Pancreas (tissue), 10 donors: ENCODE results near the gene CHD2. TPM values are rescaled to one million over a fixed set of nuclear protein-coding genes. Genes with fewer than 3 reads are reported as not detected.

ENCODE experiments used
- ATAC-seq, 4 donors: fragments of 200-7000 bp; cut with Tn5 transposase; one replicate each; pipeline versions ENCODE4 v1.8.0 to v1.9.1; 2020; ENCODE audit warnings: mild to moderate bottlenecking in 4 of 4, moderate library complexity in 4 of 4
- DNase-seq, 6 donors: peaks; one replicate each; pipeline ENCODE4 v3.0.0-alpha.2; 2020
- FAIRE-seq: peaks from 2 replicates; lab custom pipeline; 2012; peaks lifted over from hg19 to GRCh38; lab: Jason Lieb, UNC
- H3K27ac ChIP-seq, 4 donors: fragments of 200-600 bp; sonication (generic); 1 replicate in 3 of 4; 2 replicates in 1 of 4; pipeline versions ENCODE4 v1.5.0 to v1.8.0; 2020
- H3K27me3 ChIP-seq, 4 donors: fragments of 200-600 bp; one replicate each; pipeline ENCODE4 v1.8.0; 2021
- H3K36me3 ChIP-seq, 3 donors: fragments of 200-600 bp; sonication (generic) in 1 of 3; one replicate each; pipeline versions ENCODE4 v1.5.0 to v1.8.0; 2020 to 2021
- H3K4me1 ChIP-seq, 3 donors: fragments of 200-600 bp; one replicate each; pipeline ENCODE4 v1.8.0; 2021
- H3K4me3 ChIP-seq, 4 donors: fragments of 200-600 bp; sonication (generic) in 2 of 4; one replicate each; pipeline versions ENCODE4 v1.5.0 to v1.8.0; 2020 to 2021
- H3K9me3 ChIP-seq, 4 donors: fragments of 200-600 bp; one replicate each; pipeline ENCODE4 v1.8.0; 2021
- CTCF ChIP-seq, 4 donors: fragments of 200-600 bp; sonication (generic) in 3 of 4; IDR thresholded peaks; one replicate each; pipeline versions ENCODE4 v1.5.0 to v1.8.0; 2021; ENCODE audit warnings: antibody characterized with exemption in 4 of 4
- WGBS, 2 donors: extraction: QIAGEN DNeasy Blood & Tissue Kit; methylation state at CpG; one replicate each; pipeline ENCODE4 v1.1.7; 2013; 5-methylcytosine and 5-hydroxymethylcytosine counted together
- intact Hi-C, 3 donors: fragments of 100-400 bp; cut with DNase I; formaldehyde crosslinking; loops; one replicate each; pipeline versions ENCODE4 v1.11.1 to v1.14.2; 2022
- polyA plus RNA-seq, 2 donors: library from polyadenylated mRNA; stranded (reverse); fragments of 200-250 nt; gene quantifications; one replicate each; pipeline ENCODE4 v1.2.3, GENCODE V29; 2013
- total RNA-seq, 6 donors: library from RNA; stranded (reverse); fragmentation: NEBNext Ultra II Directional in 4 of 6; extraction: Animal tissue kit (Norgen Biotek cat#: 25700) in 4 of 6; gene quantifications; one replicate each; pipeline versions ENCODE4 v1.2.1 to v1.2.4, GENCODE V29; 2021 to 2023
- donor health status: healthy with polysubstance abuse.
- donor health status: DM: no; HTN: no; CAD: no; lungs with moderate emphysema.
- donor health status: DM: no; HTN: no; CAD: no.
- donor health status: control.
- donor health status: control.
- donor health status: Bipolar disorder and iron deficiency.
- donor health status: DM: yes; HTN: yes; CAD: no.
- donor health status: DM: no; HTN: no; CAD: no.
- donor health status: DM: no; HTN: no; CAD: no.
- donor health status: DM: yes; HTN: yes; CAD: no.

Gene CHD2
- total and polyA plus RNA-seq, 8 donors = 27.7 to 86.3 (median 44.0) TPM

GRCh38 chr15:93001881-93002280, 101.8 kb downstream of the CHD2 start:
- DNase-seq = no peak
- Histone ChIP-seq H3K4me3 (no peak overlapping the region), H3K27ac (no peak overlapping the region), H3K9me3 (no peaks in the 10 kb centered on the region), H3K4me1 (no peaks in the 10 kb centered on the region), H3K27me3 (no peaks in the 10 kb centered on the region), H3K36me3 (peaks cover 15 to 85% (median 55%) of the 10 kb centered on the region in 3 donors)
- TF ChIP-seq CTCF (IDR thresholded peaks at IDR 0.05) = no peak
- FAIRE-seq = no peak
- no peak for ATAC-seq
- intact Hi-C loops = loop anchor here in 2 of 3 donors (10.0 kb wide), 1 partner anchor 47 kb away; no protein-coding TSS in a partner anchor
- WGBS, 2 donors = 95 to 98% methylated on average over 2 of the region's 2 CpGs

DNA sequence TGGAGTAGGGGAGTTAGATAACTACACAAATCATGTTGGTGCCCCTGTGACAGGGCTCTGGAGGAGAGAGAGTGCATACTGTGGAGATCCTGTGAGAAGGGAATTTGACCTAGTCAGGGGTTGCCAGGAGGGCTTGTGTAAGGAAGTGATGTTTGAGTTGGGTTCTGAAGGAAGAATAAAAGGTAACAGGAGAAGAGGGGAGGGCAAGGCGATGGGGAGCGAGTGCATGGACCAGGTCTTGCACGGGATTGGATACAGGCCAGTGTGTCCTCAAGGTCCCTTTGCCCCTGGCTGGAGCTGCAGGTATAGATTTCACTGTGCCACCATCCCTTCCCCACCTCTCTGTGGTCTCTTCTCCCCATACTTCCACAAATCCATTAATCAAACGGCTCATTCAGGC, 105.0 kb downstream of the CHD2 start:
- ATAC-seq = no peak
- no peak for TF ChIP-seq CTCF (IDR thresholded peaks at IDR 0.05)
- H3K4me1 ChIP-seq = no peaks in the 10 kb centered on the region
- no peaks in the 10 kb centered on the region for H3K27me3 ChIP-seq
- FAIRE-seq = no peak
- 67 to 74% methylated on average over 4 of the region's 4 CpGs for WGBS, 2 donors
- no peak overlapping the region for H3K27ac ChIP-seq
- no peak for DNase-seq
- peaks cover 6 to 79% (median 52%) of the 10 kb centered on the region in 3 donors for H3K36me3 ChIP-seq
- intact Hi-C loops = loop anchor here in 2 of 3 donors (10.0 kb wide), 1 partner anchor 50 kb away; no protein-coding TSS in a partner anchor
- no peak overlapping the region for H3K4me3 ChIP-seq
- H3K9me3 ChIP-seq = no peaks in the 10 kb centered on the region

GRCh38 chr15:93007994-93008393, 107.9 kb downstream of the CHD2 start:
- no peak overlapping the region for H3K4me3 ChIP-seq
- H3K9me3 ChIP-seq = no peaks in the 10 kb centered on the region
- no peaks in the 10 kb centered on the region for H3K4me1 ChIP-seq
- ATAC-seq = no peak
- H3K27ac ChIP-seq = no peak overlapping the region
- H3K36me3 ChIP-seq = peaks cover 0 to 79% (median 53%) of the 10 kb centered on the region in 3 donors
- WGBS, 2 donors = 94 to 97% methylated on average over 3 of the region's 3 CpGs
- no peaks in the 10 kb centered on the region for H3K27me3 ChIP-seq
- no peak for TF ChIP-seq CTCF (IDR thresholded peaks at IDR 0.05)
- no peak for FAIRE-seq
- DNase-seq = no peak
- intact Hi-C loops = loop anchor here in 2 of 3 donors (10.0 kb wide), 1 partner anchor 53 kb away; no protein-coding TSS in a partner anchor

DNA sequence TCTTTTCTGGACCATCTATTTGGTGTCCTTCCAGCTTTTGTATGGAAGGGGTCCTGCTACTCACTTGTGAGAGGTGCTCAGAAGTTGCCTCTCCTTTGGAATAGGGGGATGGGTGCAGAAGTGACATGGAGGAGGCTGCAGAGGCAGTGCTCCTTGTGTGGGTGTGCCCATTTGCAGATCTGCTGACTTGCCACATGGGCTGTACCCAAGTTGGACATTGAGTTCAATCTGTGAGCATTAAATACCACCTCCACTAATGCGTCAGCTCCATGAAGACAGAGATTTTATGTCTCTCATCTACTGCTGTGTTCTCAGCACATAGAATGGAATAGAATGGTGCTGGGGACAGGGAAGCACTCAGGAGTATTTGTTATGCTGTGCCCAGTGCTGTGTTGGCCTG, 112.7 kb downstream of the CHD2 start:
- intact Hi-C loops = loop anchor here in 1 of 3 donors (10.0 kb wide), 1 partner anchor 218 kb away; no protein-coding TSS in a partner anchor
- H3K4me1 ChIP-seq = no peaks in the 10 kb centered on the region
- no peaks in the 10 kb centered on the region for H3K27me3 ChIP-seq
- TF ChIP-seq CTCF (IDR thresholded peaks at IDR 0.05) = no peak
- WGBS, 2 donors = 94 to 100% methylated on average over 1 of the region's 1 CpG
- H3K9me3 ChIP-seq = no peaks in the 10 kb centered on the region
- H3K4me3 ChIP-seq = no peak overlapping the region
- H3K36me3 ChIP-seq = peaks cover 7 to 95% (median 71%) of the 10 kb centered on the region in 3 donors
- DNase-seq (no peak), ATAC-seq (no peak), FAIRE-seq (no peak)
- H3K27ac ChIP-seq = no peak overlapping the region

GRCh38 chr15:93017526-93017925, 117.4 kb downstream of the CHD2 start:
- intact Hi-C loops = loop anchor here in 1 of 3 donors (10.0 kb wide), 1 partner anchor 223 kb away; no protein-coding TSS in a partner anchor
- TF ChIP-seq CTCF (IDR thresholded peaks at IDR 0.05) = no peak
- peak in 1 of 4 donors; percentile 48 for ATAC-seq
- H3K4me1 ChIP-seq = no peaks in the 10 kb centered on the region
- H3K27me3 ChIP-seq = no peaks in the 10 kb centered on the region
- H3K27ac ChIP-seq = no peak overlapping the region
- 89 to 94% methylated on average over 6 of the region's 6 CpGs for WGBS, 2 donors
- no peaks in the 10 kb centered on the region for H3K9me3 ChIP-seq
- DNase-seq = no peak
- peaks cover 7 to 86% (median 65%) of the 10 kb centered on the region in 3 donors for H3K36me3 ChIP-seq
- no peak for FAIRE-seq
- no peak overlapping the region for H3K4me3 ChIP-seq
